ENCODE measurements around the gene C1orf87. TPM values are rescaled to one million over a fixed set of nuclear protein-coding genes. Genes with fewer than 3 reads are reported as not detected.

C1orf87 gene
- total and polyA plus RNA-seq, 3 experiments from 2014 or later, result not detected

- Histone ChIP-seq H3K4me3 (ENCODE audit: low read length) (no peak overlapping the region), H3K4me1 (ENCODE audit: insufficient read depth, low read length) (no peaks in the 10 kb centered on the region), H3K36me3 (ENCODE audit: insufficient read depth, low read length) (no peaks in the 10 kb centered on the region), H3K27ac (ENCODE audit: low read depth, low read length) (no peak overlapping the region), H3K9me3 (ENCODE audit: low read length) (no peaks in the 10 kb centered on the region), H3K27me3 (ENCODE audit: insufficient read depth, low read length, poor library complexity, severe bottlenecking) (no peaks in the 10 kb centered on the region)
- POLR2A ChIA-PET, result no interaction called here
- Mint-ChIP-seq H3K9me3 (no peaks in the 10 kb centered on the region), H3K4me1 (no peaks in the 10 kb centered on the region), H3K4me3 (no peak overlapping the region), H3K36me3 (no peaks in the 10 kb centered on the region), H3K27me3 (peaks cover 0 to 4% of the 10 kb centered on the region in 2 donors), H3K27ac (no peak overlapping the region)
- CTCF ChIA-PET, result no interaction called here
- no peak for DNase-seq
Observed at GRCh38 chr1:60034999-60035398, 38.6 kb downstream of the C1orf87 start.

DNA sequence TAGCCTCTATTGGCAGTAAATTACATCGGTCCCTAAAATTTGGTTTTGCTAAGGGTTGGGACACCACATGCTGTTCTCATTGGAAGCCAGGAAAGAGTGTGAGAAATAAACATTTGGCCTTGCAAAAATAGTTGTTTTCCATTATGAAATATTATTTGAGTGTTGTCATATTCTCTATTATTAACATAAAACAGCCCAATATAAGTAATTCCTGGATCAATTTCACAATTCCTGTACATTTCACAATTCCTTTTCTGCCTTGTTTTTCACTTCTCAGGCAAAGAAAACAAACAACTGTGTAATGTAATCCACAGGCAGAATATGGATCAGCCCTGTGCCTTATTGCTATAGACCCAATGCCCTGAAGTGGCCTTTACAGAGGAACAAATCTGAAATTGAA, 40.5 kb downstream of the C1orf87 start:
- Histone ChIP-seq H3K9me3 (ENCODE audit: low read length) (no peaks in the 10 kb centered on the region), H3K36me3 (ENCODE audit: insufficient read depth, low read length) (no peaks in the 10 kb centered on the region), H3K27ac (ENCODE audit: low read depth, low read length) (no peak overlapping the region), H3K4me3 (ENCODE audit: low read length) (no peak overlapping the region), H3K4me1 (ENCODE audit: insufficient read depth, low read length) (no peaks in the 10 kb centered on the region), H3K27me3 (ENCODE audit: insufficient read depth, low read length, poor library complexity, severe bottlenecking) (no peaks in the 10 kb centered on the region)
- ChIA-PET CTCF (no interaction called here), POLR2A (no interaction called here)
- Mint-ChIP-seq H3K4me3 (no peak overlapping the region), H3K9me3 (no peaks in the 10 kb centered on the region), H3K27ac (no peak overlapping the region), H3K36me3 (no peaks in the 10 kb centered on the region), H3K27me3 (peaks cover 0 to 7% of the 10 kb centered on the region in 2 donors), H3K4me1 (no peaks in the 10 kb centered on the region)
- DNase-seq, result no peak

DNA sequence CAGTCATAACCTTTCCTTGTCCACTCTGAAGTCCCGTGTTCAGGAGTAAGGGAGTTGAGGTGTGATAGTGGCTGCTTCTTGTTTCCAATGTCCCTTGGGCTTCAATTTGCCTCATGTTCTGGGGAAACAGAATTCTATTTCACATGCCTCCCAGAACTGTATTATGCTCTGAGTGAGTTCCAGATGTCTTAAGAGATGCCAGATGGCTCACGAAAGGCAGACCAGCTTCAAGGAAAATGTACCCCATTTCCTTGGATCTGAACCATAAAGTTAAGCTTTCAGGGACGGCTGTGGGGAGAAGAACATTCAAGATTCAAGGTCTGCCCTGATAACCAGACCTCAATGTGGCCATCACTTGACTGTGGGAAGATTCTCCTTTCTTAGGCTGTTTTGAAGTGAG, 42.4 kb downstream of the C1orf87 start:
- ChIA-PET CTCF (no interaction called here), POLR2A (no interaction called here)
- no peaks in the 10 kb centered on the region for H3K36me3 ChIP-seq (ENCODE audit: insufficient read depth, low read length)
- H3K27me3 ChIP-seq (ENCODE audit: insufficient read depth, low read length, poor library complexity, severe bottlenecking), result peaks cover 4% of the 10 kb centered on the region
- Mint-ChIP-seq H3K36me3 (no peaks in the 10 kb centered on the region), H3K27ac (no peak overlapping the region), H3K4me3 (no peak overlapping the region), H3K9me3 (no peaks in the 10 kb centered on the region), H3K27me3 (peaks cover 3 to 7% of the 10 kb centered on the region in 2 donors), H3K4me1 (no peaks in the 10 kb centered on the region)
- no peak overlapping the region for H3K27ac ChIP-seq (ENCODE audit: low read depth, low read length)
- H3K4me1 ChIP-seq (ENCODE audit: insufficient read depth, low read length), result no peaks in the 10 kb centered on the region
- DNase-seq, result no peak
- H3K4me3 ChIP-seq (ENCODE audit: low read length), result no peak overlapping the region
- H3K9me3 ChIP-seq (ENCODE audit: low read length), result no peaks in the 10 kb centered on the region

GRCh38 chr1:60025552-60025951, 48.0 kb downstream of the C1orf87 start:
- H3K4me1 ChIP-seq (ENCODE audit: insufficient read depth, low read length), result no peaks in the 10 kb centered on the region
- no peaks in the 10 kb centered on the region for H3K36me3 Mint-ChIP-seq
- H3K36me3 ChIP-seq (ENCODE audit: insufficient read depth, low read length), result no peaks in the 10 kb centered on the region
- no peak overlapping the region for H3K27ac ChIP-seq (ENCODE audit: low read depth, low read length)
- no peak overlapping the region for H3K4me3 ChIP-seq (ENCODE audit: low read length)
- H3K9me3 ChIP-seq (ENCODE audit: low read length), result no peaks in the 10 kb centered on the region
- no peak for DNase-seq
- peaks cover 4 to 8% of the 10 kb centered on the region in 2 donors for H3K27me3 Mint-ChIP-seq
- ChIA-PET POLR2A (no interaction called here), CTCF (no interaction called here)
- no peaks in the 10 kb centered on the region for H3K4me1 Mint-ChIP-seq
- H3K27me3 ChIP-seq (ENCODE audit: insufficient read depth, low read length, poor library complexity, severe bottlenecking), result peaks cover 4% of the 10 kb centered on the region
- no peak overlapping the region for H3K27ac Mint-ChIP-seq
- no peak overlapping the region for H3K4me3 Mint-ChIP-seq
- H3K9me3 Mint-ChIP-seq, result peaks cover 0 to 5% (median 2%) of the 10 kb centered on the region in 5 donors

GRCh38 chr1:60017508-60018205, 55.9 kb downstream of the C1orf87 start:
- Histone ChIP-seq H3K4me3 (ENCODE audit: low read length) (no peak overlapping the region), H3K4me1 (ENCODE audit: insufficient read depth, low read length) (no peaks in the 10 kb centered on the region), H3K9me3 (ENCODE audit: low read length) (no peaks in the 10 kb centered on the region), H3K36me3 (ENCODE audit: insufficient read depth, low read length) (no peaks in the 10 kb centered on the region), H3K27ac (ENCODE audit: low read depth, low read length) (no peak overlapping the region), H3K27me3 (ENCODE audit: insufficient read depth, low read length, poor library complexity, severe bottlenecking) (no peaks in the 10 kb centered on the region)
- Mint-ChIP-seq H3K4me1 (no peaks in the 10 kb centered on the region), H3K9me3 (peaks cover 0 to 12% (median 2%) of the 10 kb centered on the region in 5 donors), H3K4me3 (no peak overlapping the region), H3K36me3 (no peaks in the 10 kb centered on the region), H3K27me3 (no peaks in the 10 kb centered on the region), H3K27ac (no peak overlapping the region)
- DNase-seq, result no peak
- CTCF ChIA-PET, result no interaction called here
- POLR2A ChIA-PET, result no interaction called here

DNA sequence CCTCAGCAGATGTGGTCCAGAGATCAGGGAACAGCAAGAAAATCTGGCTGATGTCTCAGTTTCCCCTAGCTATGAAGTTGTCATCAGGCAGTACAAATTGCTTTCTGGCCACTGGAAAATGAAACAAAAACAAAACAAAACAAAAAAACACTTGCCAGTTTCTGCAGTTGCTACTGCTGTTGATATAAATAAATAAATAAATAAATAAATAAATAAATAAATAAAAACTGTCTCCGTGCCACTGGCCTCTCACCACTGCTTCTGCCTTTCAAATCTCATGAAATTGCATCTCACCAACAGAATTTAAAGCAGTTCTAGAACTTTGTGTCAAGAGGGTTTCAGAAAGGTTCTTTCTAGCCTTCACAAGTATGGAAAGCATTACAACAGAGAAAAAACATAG, 62.9 kb downstream of the C1orf87 start:
- POLR2A ChIA-PET, result no interaction called here
- no peak for DNase-seq
- Mint-ChIP-seq H3K9me3 (peaks cover 0 to 5% (median 0%) of the 10 kb centered on the region in 5 donors), H3K27ac (no peak overlapping the region), H3K36me3 (no peaks in the 10 kb centered on the region), H3K27me3 (peaks cover 0 to 2% of the 10 kb centered on the region in 2 donors), H3K4me3 (no peak overlapping the region), H3K4me1 (no peaks in the 10 kb centered on the region)
- H3K4me3 ChIP-seq (ENCODE audit: low read length), result no peak overlapping the region
- CTCF ChIA-PET, result no interaction called here
- H3K27ac ChIP-seq (ENCODE audit: low read depth, low read length), result no peak overlapping the region
- H3K27me3 ChIP-seq (ENCODE audit: insufficient read depth, low read length, poor library complexity, severe bottlenecking), result no peaks in the 10 kb centered on the region
- no peaks in the 10 kb centered on the region for H3K9me3 ChIP-seq (ENCODE audit: low read length)
- no peaks in the 10 kb centered on the region for H3K4me1 ChIP-seq (ENCODE audit: insufficient read depth, low read length)
- H3K36me3 ChIP-seq (ENCODE audit: insufficient read depth, low read length), result no peaks in the 10 kb centered on the region

GRCh38 chr1:60008500-60008899, 65.1 kb downstream of the C1orf87 start:
- H3K27me3 Mint-ChIP-seq, result peaks cover 3% of the 10 kb centered on the region in 2 donors
- Histone ChIP-seq H3K9me3 (ENCODE audit: low read length) (no peaks in the 10 kb centered on the region), H3K36me3 (ENCODE audit: insufficient read depth, low read length) (no peaks in the 10 kb centered on the region), H3K4me3 (ENCODE audit: low read length) (no peak overlapping the region), H3K4me1 (ENCODE audit: insufficient read depth, low read length) (no peaks in the 10 kb centered on the region), H3K27ac (ENCODE audit: low read depth, low read length) (no peak overlapping the region), H3K27me3 (ENCODE audit: insufficient read depth, low read length, poor library complexity, severe bottlenecking) (no peaks in the 10 kb centered on the region)
- H3K9me3 Mint-ChIP-seq, result peaks cover 0 to 5% (median 0%) of the 10 kb centered on the region in 5 donors
- H3K4me1 Mint-ChIP-seq, result no peaks in the 10 kb centered on the region
- H3K36me3 Mint-ChIP-seq, result no peaks in the 10 kb centered on the region
- DNase-seq, result no peak
- ChIA-PET POLR2A (no interaction called here), CTCF (no interaction called here)
- H3K4me3 Mint-ChIP-seq, result no peak overlapping the region
- H3K27ac Mint-ChIP-seq, result no peak overlapping the region

GRCh38 chr1:60000625-60001024, 72.9 kb downstream of the C1orf87 start:
- no peak for DNase-seq
- peaks cover 4 to 11% of the 10 kb centered on the region in 2 donors for H3K27me3 Mint-ChIP-seq
- H3K4me3 ChIP-seq (ENCODE audit: low read length), result no peak overlapping the region
- H3K27ac Mint-ChIP-seq, result no peak overlapping the region
- POLR2A ChIA-PET, result no interaction called here
- H3K4me1 Mint-ChIP-seq, result no peaks in the 10 kb centered on the region
- H3K36me3 ChIP-seq (ENCODE audit: insufficient read depth, low read length), result no peaks in the 10 kb centered on the region
- H3K27ac ChIP-seq (ENCODE audit: low read depth, low read length), result no peak overlapping the region
- CTCF ChIA-PET, result no interaction called here
- no peaks in the 10 kb centered on the region for H3K4me1 ChIP-seq (ENCODE audit: insufficient read depth, low read length)
- peaks cover 0 to 2% (median 0%) of the 10 kb centered on the region in 5 donors for H3K9me3 Mint-ChIP-seq
- H3K9me3 ChIP-seq (ENCODE audit: low read length), result no peaks in the 10 kb centered on the region
- no peaks in the 10 kb centered on the region for H3K36me3 Mint-ChIP-seq
- H3K4me3 Mint-ChIP-seq, result no peak overlapping the region
- H3K27me3 ChIP-seq (ENCODE audit: insufficient read depth, low read length, poor library complexity, severe bottlenecking), result no peaks in the 10 kb centered on the region
